ENCODE data around the gene TUBA1A.

- TF ChIP-seq POLR2A (IDR thresholded peaks at IDR 0.05) (no peak), CTCF (IDR thresholded peaks at IDR 0.05) (no peak)
Observed at GRCh38 chr12:49233842-49234526, 45.1 kb upstream of the TUBA1A start.
